B cell (primary cell): ENCODE data around the gene IL17RE.

Source experiments
- EZH2 ChIP-seq: IDR thresholded peaks from 2 replicates; pipeline ENCODE4 v1.6.1; 2012; ENCODE audit warnings: borderline replicate concordance, low read depth, mild to moderate bottlenecking, moderate library complexity, low read length; ENCODE audit not compliant: insufficient read depth, poor library complexity, severe bottlenecking
- TF ChIP-seq, protein P1 (sequence below): fragments of 200-600 bp; IDR thresholded peaks from one replicate; pipeline ENCODE4 v1.8.0; 2022; ENCODE audit warnings: antibody characterized with exemption, mild to moderate bottlenecking

GRCh38 chr3:9889405-9889804, 13.2 kb upstream of the IL17RE start:
- TF ChIP-seq, protein P1, sequence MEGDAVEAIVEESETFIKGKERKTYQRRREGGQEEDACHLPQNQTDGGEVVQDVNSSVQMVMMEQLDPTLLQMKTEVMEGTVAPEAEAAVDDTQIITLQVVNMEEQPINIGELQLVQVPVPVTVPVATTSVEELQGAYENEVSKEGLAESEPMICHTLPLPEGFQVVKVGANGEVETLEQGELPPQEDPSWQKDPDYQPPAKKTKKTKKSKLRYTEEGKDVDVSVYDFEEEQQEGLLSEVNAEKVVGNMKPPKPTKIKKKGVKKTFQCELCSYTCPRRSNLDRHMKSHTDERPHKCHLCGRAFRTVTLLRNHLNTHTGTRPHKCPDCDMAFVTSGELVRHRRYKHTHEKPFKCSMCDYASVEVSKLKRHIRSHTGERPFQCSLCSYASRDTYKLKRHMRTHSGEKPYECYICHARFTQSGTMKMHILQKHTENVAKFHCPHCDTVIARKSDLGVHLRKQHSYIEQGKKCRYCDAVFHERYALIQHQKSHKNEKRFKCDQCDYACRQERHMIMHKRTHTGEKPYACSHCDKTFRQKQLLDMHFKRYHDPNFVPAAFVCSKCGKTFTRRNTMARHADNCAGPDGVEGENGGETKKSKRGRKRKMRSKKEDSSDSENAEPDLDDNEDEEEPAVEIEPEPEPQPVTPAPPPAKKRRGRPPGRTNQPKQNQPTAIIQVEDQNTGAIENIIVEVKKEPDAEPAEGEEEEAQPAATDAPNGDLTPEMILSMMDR = no peak
- no peak for TF ChIP-seq EZH2
